IMR-90 (cell line): ENCODE data around the gene FAM89B. TPM values are rescaled to one million over a fixed set of nuclear protein-coding genes. Genes with fewer than 3 reads are reported as not detected.

Experiments
- ATAC-seq: fragments of 200-7000 bp; cut with Tn5 transposase; 2 replicates; pipeline ENCODE4 v1.9.1; 2020; ENCODE audit warnings: low read depth, mild to moderate bottlenecking, moderate library complexity
- BruUV-seq: library from RNA; stranded (reverse); fragments of 400-500 nt; replicated peaks from 2 replicates; lab custom pipeline; 2021; lab: Mats Ljungman, UMichigan
- CTCF ChIA-PET: fragments of 300-600 bp; formaldehyde crosslinking; extraction: SDS; loops from one replicate; lab custom pipeline; 2021; ENCODE audit warnings: antibody characterized with exemption; lab: Yijun Ruan, JAX
- POLR2A ChIA-PET: fragments of 300-600 bp; sonication (Branson Sonifier 250); formaldehyde crosslinking; loops from one replicate; lab custom pipeline; 2022; ENCODE audit warnings: antibody characterized with exemption; ENCODE audit not compliant: unreplicated experiment; lab: Charles Lee
- DNase-seq: peaks from one replicate; pipeline ENCODE4 v3.0.0; 2013
- H2AFZ ChIP-seq: replicated peaks from 2 replicates; pipeline ENCODE3; 2013; ENCODE audit warnings: low read length, mild to moderate bottlenecking; ENCODE audit not compliant: poor library complexity
- H2AK5ac ChIP-seq: 2 replicates; pipeline ENCODE4 v1.6.1; 2013; ENCODE audit warnings: low read depth, low read length, inconsistent platforms
- H2AK9ac ChIP-seq: replicated peaks from 2 replicates; pipeline ENCODE3; 2013; ENCODE audit warnings: mild to moderate bottlenecking, low read depth, low read length, moderate library complexity; ENCODE audit not compliant: poor library complexity
- H2BK120ac ChIP-seq: 2 replicates; pipeline ENCODE4 v1.6.1; 2013; ENCODE audit warnings: low read depth, low read length, inconsistent platforms
- H2BK15ac ChIP-seq: 3 replicates; pipeline ENCODE4 v1.6.1; 2013; ENCODE audit warnings: low read depth, low read length, inconsistent platforms
- H2BK20ac ChIP-seq: 2 replicates; pipeline ENCODE4 v1.6.1; 2013; ENCODE audit warnings: low read depth, mild to moderate bottlenecking, inconsistent platforms, low read length, moderate library complexity
- H2BK5ac ChIP-seq: 2 replicates; pipeline ENCODE4 v1.6.1; 2013; ENCODE audit warnings: mild to moderate bottlenecking, low read depth, low read length, inconsistent platforms; ENCODE audit not compliant: poor library complexity, severe bottlenecking
- H3K14ac ChIP-seq: replicated peaks from 2 replicates; pipeline ENCODE4 v1.6.1; 2013; ENCODE audit warnings: low read depth, low read length, inconsistent platforms
- H3K18ac ChIP-seq: 2 replicates; pipeline ENCODE4 v1.6.1; 2013; ENCODE audit warnings: low read depth, low read length, control low read depth
- H3K23ac ChIP-seq: 2 replicates; pipeline ENCODE4 v1.6.1; 2013; ENCODE audit warnings: low read depth, low read length, inconsistent platforms
- H3K27ac ChIP-seq: 2 replicates; pipeline ENCODE4 v1.5.1; 2013; ENCODE audit warnings: mild to moderate bottlenecking, control low read depth, low read length; ENCODE audit not compliant: insufficient read depth
- H3K27me3 ChIP-seq: 2 replicates; pipeline ENCODE4 v1.6.1; 2013; ENCODE audit warnings: low read length; ENCODE audit not compliant: control insufficient read depth, insufficient read depth
- H3K36me3 ChIP-seq: 2 replicates; pipeline ENCODE4 v1.6.1; 2013; ENCODE audit warnings: low read length, mixed read lengths; ENCODE audit not compliant: control insufficient read depth, insufficient read depth
- H3K4ac ChIP-seq: 2 replicates; pipeline ENCODE4 v1.6.1; 2013; ENCODE audit warnings: low read depth, low read length, inconsistent platforms
- H3K4me1 ChIP-seq: 2 replicates; pipeline ENCODE4 v1.6.1; 2013; ENCODE audit warnings: low read length, mixed read lengths; ENCODE audit not compliant: control insufficient read depth, insufficient read depth
- H3K4me2 ChIP-seq: 2 replicates; pipeline ENCODE4 v1.6.1; 2013; ENCODE audit warnings: low read depth, mild to moderate bottlenecking, control low read depth, low read length, moderate library complexity
- H3K4me3 ChIP-seq: 2 replicates; pipeline ENCODE4 v1.5.1; 2013; ENCODE audit warnings: low read depth, mild to moderate bottlenecking, control low read depth, low read length, moderate library complexity; ENCODE audit not compliant: insufficient read depth
- H3K56ac ChIP-seq: 2 replicates; pipeline ENCODE4 v1.6.1; 2013; ENCODE audit warnings: low read length, inconsistent platforms; ENCODE audit not compliant: insufficient read depth; ENCODE audit errors: extremely low read depth
- H3K79me1 ChIP-seq, 2 experiments: 2 replicates each; pipeline ENCODE4 v1.6.1; 2013; ENCODE audit warnings: low read length in 2 of 2, inconsistent platforms in 1 of 2, low read depth in 1 of 2
- H3K9ac ChIP-seq: 2 replicates; pipeline ENCODE4 v1.6.1; 2013; ENCODE audit warnings: low read depth, low read length, control low read depth
- H3K9me1 ChIP-seq: 2 replicates; pipeline ENCODE4 v1.6.1; 2013; ENCODE audit warnings: low read length, inconsistent platforms; ENCODE audit not compliant: insufficient read depth
- H3K9me3 ChIP-seq: 2 replicates; pipeline ENCODE4 v1.6.1; 2013; ENCODE audit warnings: low read length; ENCODE audit not compliant: control insufficient read depth, insufficient read depth
- H4K20me1 ChIP-seq: 2 replicates; pipeline ENCODE4 v1.6.1; 2013; ENCODE audit warnings: low read length, inconsistent platforms; ENCODE audit not compliant: insufficient read depth
- H4K5ac ChIP-seq: 2 replicates; pipeline ENCODE4 v1.6.1; 2013; ENCODE audit warnings: mild to moderate bottlenecking, low read depth, low read length, control low read depth
- H4K8ac ChIP-seq, 2 experiments: 2 replicates each; pipeline ENCODE4 v1.6.1; 2013; ENCODE audit warnings: low read depth in 2 of 2, low read length in 2 of 2, control low read depth in 1 of 2, inconsistent platforms in 1 of 2
- H4K91ac ChIP-seq: 2 replicates; pipeline ENCODE4 v1.6.1; 2013; ENCODE audit warnings: low read depth, low read length, inconsistent platforms; ENCODE audit not compliant: insufficient read depth
- CEBPB ChIP-seq: IDR thresholded peaks from 2 replicates; pipeline ENCODE4 v1.6.1; 2012; ENCODE audit warnings: low read depth, low read length, improper control_type of control experiment
- POLR2A ChIP-seq: IDR thresholded peaks from 2 replicates; pipeline ENCODE4 v1.6.1; 2012; ENCODE audit warnings: mild to moderate bottlenecking, low read depth, low read length
- WGBS, 2 experiments: methylation state at CpG; one replicate each; pipeline versions ENCODE4 v1.1.5 to v1.1.7; 2013; ENCODE audit warnings: missing lambda C conversion rate in 2 of 2; ENCODE audit not compliant: insufficient read length in 1 of 2; ENCODE audit errors: extremely low coverage in 2 of 2; 5-methylcytosine and 5-hydroxymethylcytosine counted together
- dilution Hi-C: fragments of 300-500 bp; cut with HindIII; formaldehyde crosslinking; loops from one replicate; pipeline ENCODE4 v1.14.3; 2018; ENCODE audit warnings: low sequenced_read_pairs; ENCODE audit not compliant: unreplicated experiment
- in situ Hi-C: fragments of 300-500 bp; cut with MboI; formaldehyde crosslinking; loops from 3 replicates; pipeline ENCODE4 v1.14.3; 2019; ENCODE audit warnings: low sequenced_read_pairs, inconsistent platforms, mixed read lengths
- intact Hi-C: fragments of 100-400 bp; cut with micrococcal nuclease; formaldehyde crosslinking; loops from 2 replicates; pipeline ENCODE4 v1.10.0; 2022
- polyA plus RNA-seq, 3 experiments: library from polyadenylated mRNA; depleted of rRNA; stranded (reverse); fragments of >200 nt; gene quantifications; 2 replicates each; pipeline ENCODE4 v1.2.3, GENCODE V29; 2012; ENCODE audit warnings: low replicate concordance in 1 of 3
- total RNA-seq: library from RNA; depleted of rRNA; stranded (reverse); fragments of >200 nt; gene quantifications from 2 replicates; pipeline ENCODE4 v1.2.3, GENCODE V29; 2012

The FAM89B gene
- total and polyA plus RNA-seq, 2 of the 4 experiments (the other 2 are of a cell fraction) = 12.0 to 65.5 TPM

DNA sequence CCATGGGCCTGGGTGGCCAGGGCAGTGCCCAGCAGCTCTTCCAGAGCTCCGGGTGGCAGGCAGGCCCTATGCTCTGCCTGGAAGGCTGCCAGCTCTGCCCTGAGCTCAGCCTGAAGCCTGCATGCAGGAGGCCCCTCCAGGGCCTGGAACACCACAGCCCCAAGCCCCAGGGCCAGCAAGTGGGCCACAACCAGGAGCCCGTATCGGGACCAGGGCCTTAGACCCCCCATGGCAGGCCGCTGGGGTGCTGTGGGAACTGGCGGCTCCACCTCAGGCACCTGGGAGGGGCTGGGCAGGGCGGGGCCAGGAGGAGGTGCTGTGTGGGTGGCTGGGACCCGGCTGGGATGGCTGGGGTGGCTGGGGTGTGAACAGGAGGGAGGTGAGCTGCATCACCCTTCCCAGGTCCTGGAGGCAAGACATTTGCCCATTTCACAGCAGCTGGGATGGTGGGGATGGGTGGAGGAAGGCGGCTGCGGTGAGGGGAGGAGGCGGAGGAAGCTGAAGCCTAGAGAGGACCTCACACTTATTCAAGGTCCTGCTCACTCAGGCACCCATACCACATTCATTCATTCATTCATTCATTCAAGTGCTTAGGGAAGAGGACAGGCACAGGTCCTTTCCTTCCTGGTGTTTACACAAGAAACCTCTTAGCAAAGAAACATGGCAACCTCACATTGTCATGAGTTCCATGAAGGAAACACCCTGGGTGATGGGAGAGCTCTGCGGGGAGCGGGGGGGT, 23.4 kb downstream of the FAM89B start, which contains the start of gene KCNK7:
Gene KCNK7, minus strand, starts transcription at position 258 of the 739 bp plus-strand sequence. Its CDS starts 28 bp downstream, at position 230.
- Histone ChIP-seq H3K4me3 (no peak within 1 kb of the TSS), H2AFZ (peak within 1 kb of the TSS; percentile 58), H2BK120ac (no peak within 1 kb of the TSS), H2BK5ac (no peak within 1 kb of the TSS), H4K5ac (no peak within 1 kb of the TSS), H3K18ac (no peak within 1 kb of the TSS), H3K4me2 (no peak within 1 kb of the TSS), H3K9me1 (no peaks in the 10 kb centered on the region), H4K20me1 (peaks cover 5% of the 10 kb centered on the region), H4K91ac (no peak within 1 kb of the TSS), H2AK5ac (no peak within 1 kb of the TSS), H3K56ac (no peak within 1 kb of the TSS), H3K27ac (no peak within 1 kb of the TSS), H4K8ac (no peak within 1 kb of the TSS), H3K36me3 (peaks cover 29% of the 10 kb centered on the region), H3K4ac (no peak within 1 kb of the TSS), H2BK15ac (no peak within 1 kb of the TSS), H3K27me3 (no peaks in the 10 kb centered on the region), H3K9me3 (no peaks in the 10 kb centered on the region), H3K9ac (no peak within 1 kb of the TSS), H3K79me1 (no peaks in the 10 kb centered on the region), H3K4me1 (no peaks in the 10 kb centered on the region), H2BK20ac (no peak within 1 kb of the TSS), H3K14ac (no peak within 1 kb of the TSS), H3K23ac (no peak within 1 kb of the TSS), H2AK9ac (peak within 1 kb of the TSS; percentile 72)
- intact Hi-C loops = no loop called here
- DNase-seq = no peak
- ChIA-PET CTCF (no interaction called here), POLR2A (no interaction called here)
- TF ChIP-seq POLR2A = 0 out of 2 replicates have a peak, but pooled peaks have one; percentile 19
- no peak for TF ChIP-seq CEBPB
- 72% methylated on average over 5 of the region's 12 CpGs; no CpG with 5 or more reads in 1 of the 2 experiments for WGBS, 2 experiments
- peak; percentile 5; the same call in 1 of the 2 replicates for ATAC-seq
- no TSS peak for BruUV-seq
- dilution Hi-C loops = no loop called here
- in situ Hi-C loops = no loop called here
